HepG2 (cell line): ENCODE measurements around the gene SNX21. TPM values are rescaled to one million over a fixed set of nuclear protein-coding genes. Genes with fewer than 3 reads are reported as not detected.

Source experiments
- ATAC-seq: fragments of 200-7000 bp; cut with Tn5 transposase; 3 replicates; pipeline ENCODE4 v1.9.1; 2020; ENCODE audit warnings: mild to moderate bottlenecking, moderate library complexity
- BruUV-seq: library from RNA; stranded (reverse); fragments of 400-500 nt; replicated peaks from 2 replicates; lab custom pipeline; 2021; lab: Mats Ljungman, UMichigan
- CTCF ChIA-PET: fragments of 300-600 bp; formaldehyde crosslinking; extraction: SDS; loops from one replicate; lab custom pipeline; 2021; ENCODE audit warnings: low total read pairs, inconsistent platforms, low intra/inter-chr PET ratio; lab: Yijun Ruan, JAX
- POLR2A ChIA-PET: fragments of 350-600 bp; sonication (Branson Sonifier 250); formaldehyde crosslinking; loops from one replicate; lab custom pipeline; 2020; ENCODE audit warnings: antibody characterized with exemption, inconsistent platforms; lab: Yijun Ruan, JAX
- DNase-seq: peaks from one replicate; pipeline ENCODE4 v3.0.0-alpha.2; 2015; ENCODE audit warnings: low spot score
- FAIRE-seq: peaks from 3 replicates; lab custom pipeline; 2011; peaks lifted over from hg19 to GRCh38; lab: Jason Lieb, UNC
- H2AFZ ChIP-seq: one replicate; pipeline ENCODE4 v1.6.1; 2011; ENCODE audit warnings: low read length, inconsistent platforms
- H3K27ac ChIP-seq: fragments of 300-600 bp; 3 replicates; pipeline ENCODE4 v1.8.0; 2011; ENCODE audit warnings: mixed run types, mild to moderate bottlenecking, mixed read lengths, low read length, inconsistent platforms; ENCODE audit not compliant: insufficient read depth; ENCODE audit errors: extremely low read length
- H3K27me3 ChIP-seq, 2 experiments: fragments of 200-600 bp in 1 of 2; 2 replicates in 1 of 2; 3 replicates in 1 of 2; pipeline versions ENCODE4 v1.6.0 to v1.8.0; 2011; ENCODE audit warnings: low read length in 2 of 2, mild to moderate bottlenecking in 2 of 2, moderate library complexity in 2 of 2, inconsistent platforms in 1 of 2; ENCODE audit not compliant: insufficient read depth in 2 of 2, control insufficient read depth in 1 of 2
- H3K36me3 ChIP-seq, 2 experiments: fragments of 200-600 bp in 1 of 2; replicated peaks in 1 of 2; 2 replicates in 1 of 2; 3 replicates in 1 of 2; pipeline versions ENCODE4 v1.5.1 to v1.8.0; 2011; ENCODE audit warnings: low read length in 2 of 2, inconsistent platforms in 1 of 2; ENCODE audit not compliant: insufficient read depth in 2 of 2, control insufficient read depth in 1 of 2
- H3K4me1 ChIP-seq: 2 replicates; pipeline ENCODE4 v1.5.1; 2012; ENCODE audit warnings: low read length, inconsistent platforms; ENCODE audit not compliant: insufficient read depth
- H3K4me2 ChIP-seq: 2 replicates; pipeline ENCODE4 v1.6.0; 2011; ENCODE audit warnings: low read depth, low read length, inconsistent platforms
- H3K4me3 ChIP-seq, 3 experiments: fragments of 200-600 bp in 1 of 3; sonication (generic), shearing (Covaris generic) in 1 of 3; replicated peaks in 1 of 3; 2 replicates each; pipeline ENCODE4 v1.5.1; 2011 to 2016; ENCODE audit warnings: low read length in 3 of 3, inconsistent platforms in 2 of 3, low read depth in 2 of 3, mild to moderate bottlenecking in 2 of 3, control low read depth in 1 of 3, mixed read lengths in 1 of 3; ENCODE audit not compliant: insufficient read depth in 1 of 3
- H3K79me2 ChIP-seq: one replicate; pipeline ENCODE4 v1.6.1; 2011; ENCODE audit warnings: low read length, inconsistent platforms; ENCODE audit not compliant: insufficient read depth
- H3K9ac ChIP-seq: 2 replicates; pipeline ENCODE4 v1.6.0; 2011; ENCODE audit warnings: mild to moderate bottlenecking, low read depth, low read length, inconsistent platforms; ENCODE audit not compliant: insufficient read depth
- H3K9me3 ChIP-seq: 2 replicates; pipeline ENCODE4 v1.5.1; 2012; ENCODE audit warnings: mild to moderate bottlenecking, low read length
- H4K20me1 ChIP-seq: 2 replicates; pipeline ENCODE4 v1.6.0; 2011; ENCODE audit warnings: inconsistent platforms, mild to moderate bottlenecking, low read length, moderate library complexity; ENCODE audit not compliant: insufficient read depth
- BORCS8-MEF2B ChIP-seq: sonication (generic); formaldehyde crosslinking; IDR thresholded peaks from 2 replicates; pipeline ENCODE4 v1.8.0; 2022; ENCODE audit warnings: mild to moderate bottlenecking, missing genetic modification reagents
- FOXA3 ChIP-seq: IDR thresholded peaks from 2 replicates; pipeline ENCODE4 v1.6.1; 2016; ENCODE audit warnings: missing genetic modification reagents, missing compliant biosample characterization
- MEIS1 ChIP-seq: sonication (generic); formaldehyde crosslinking; IDR thresholded peaks from 2 replicates; pipeline ENCODE4 v1.9.0; 2021; ENCODE audit warnings: mild to moderate bottlenecking, missing genetic modification reagents, moderate library complexity, borderline replicate concordance
- SIN3B ChIP-seq: fragments of 150-350 bp; IDR thresholded peaks from 2 replicates; pipeline ENCODE4 v1.6.1; 2014; ENCODE audit warnings: low read length
- SNAPC2 ChIP-seq: sonication (generic); formaldehyde crosslinking; IDR thresholded peaks from 2 replicates; pipeline ENCODE4 v1.8.1; 2022; ENCODE audit warnings: mild to moderate bottlenecking, missing genetic modification reagents
- SP1 ChIP-seq, 2 experiments: fragments of 450-650 bp in 1 of 2; sonication (generic) in 1 of 2; formaldehyde crosslinking in 1 of 2; IDR thresholded peaks; 2 replicates each; pipeline versions ENCODE4 v1.4.0 to v1.6.1; 2016 to 2020; ENCODE audit warnings: missing genetic modification reagents in 1 of 2
- THAP7 ChIP-seq: sonication (generic); formaldehyde crosslinking; IDR thresholded peaks from 2 replicates; pipeline ENCODE4 v1.8.1; 2023; ENCODE audit warnings: mild to moderate bottlenecking, missing genetic modification reagents
- WIZ ChIP-seq: sonication (generic); formaldehyde crosslinking; IDR thresholded peaks from 2 replicates; pipeline ENCODE4 v1.5.1; 2020; ENCODE audit warnings: mild to moderate bottlenecking, missing genetic modification reagents
- ZBED4 ChIP-seq: sonication (generic); formaldehyde crosslinking; IDR thresholded peaks from 2 replicates; pipeline ENCODE4 v1.4.0; 2020; ENCODE audit warnings: missing genetic modification reagents, borderline replicate concordance
- ZBTB1 ChIP-seq: sonication (generic); formaldehyde crosslinking; IDR thresholded peaks from 2 replicates; pipeline ENCODE4 v1.4.0; 2020; ENCODE audit warnings: missing genetic modification reagents, borderline replicate concordance
- ZSCAN5A ChIP-seq: sonication (generic); formaldehyde crosslinking; IDR thresholded peaks from 2 replicates; pipeline ENCODE4 v1.8.0; 2022; ENCODE audit warnings: mild to moderate bottlenecking, missing genetic modification reagents, borderline replicate concordance
- WGBS: methylation state at CpG from one replicate; pipeline ENCODE4 v1.1.6; 2017; ENCODE audit warnings: low lambda C conversion rate; 5-methylcytosine and 5-hydroxymethylcytosine counted together
- in situ Hi-C: cut with HindIII; loops from 2 replicates; pipeline ENCODE4 v1.10.0; 2017; ENCODE audit warnings: low pct_unique_long_range_greater_than_20kb; ENCODE audit not compliant: extremely low pct_ligation_motif_present
- intact Hi-C: fragments of 100-400 bp; cut with micrococcal nuclease; formaldehyde crosslinking; loops from one replicate; pipeline ENCODE4 v1.10.0; 2022; ENCODE audit not compliant: unreplicated experiment
- polyA plus RNA-seq, 8 experiments: library from polyadenylated mRNA; depleted of rRNA in 3 of 8; stranded (reverse) in 7 of 8; unstranded in 1 of 8; fragments of >200 nt; fragmentation: Illumina TruSeq in 4 of 8; extraction: Trizol in 4 of 8; gene quantifications; 2 replicates each; pipeline versions ENCODE4 v1.2.1 to v1.2.3, GENCODE V29; 2011 to 2016; ENCODE audit warnings: low read depth in 4 of 8, missing spikeins in 1 of 8, mixed read lengths in 1 of 8; ENCODE audit not compliant: insufficient read depth in 1 of 8
- total RNA-seq, 5 experiments: library from RNA; depleted of rRNA; stranded (reverse); fragments of >200 nt; fragmentation: Illumina TruSeq; extraction: Trizol; gene quantifications; 2 replicates each; pipeline ENCODE4 v1.2.3, GENCODE V29; 2016; ENCODE audit warnings: low read depth in 1 of 5
- TF ChIP-seq, protein P1 (sequence below): sonication (generic); formaldehyde crosslinking; IDR thresholded peaks from 2 replicates; pipeline ENCODE4 v1.4.0; 2020; ENCODE audit warnings: missing genetic modification reagents
- TF ChIP-seq, protein P2 (sequence below): sonication (generic); formaldehyde crosslinking; conservative IDR thresholded peaks from 2 replicates; pipeline ENCODE4 v1.5.0; 2020; ENCODE audit warnings: missing genetic modification reagents

The SNX21 gene
- total and polyA plus RNA-seq, 2 of the 13 experiments (the other 11 are each of a cell fraction or from before 2014, with no cell fraction given) = 7.7 to 12.8 TPM

GRCh38 chr20:45814314-45814713, 19.3 kb upstream of the SNX21 start:
- DNase-seq = no peak
- WGBS = 88% methylated on average over 3 of the region's 3 CpGs
- no TSS peak for BruUV-seq
- intact Hi-C loops (no loop called here), in situ Hi-C loops (no loop called here)
- ATAC-seq = no peak
- Histone ChIP-seq H3K4me3 (no peak overlapping the region), H2AFZ (no peak overlapping the region), H3K4me2 (peak overlapping the region; percentile 39), H4K20me1 (no peaks in the 10 kb centered on the region), H3K27ac (no peak overlapping the region), H3K36me3 (peaks cover 11 to 33% of the 10 kb centered on the region in 2 experiments)
- no peak for FAIRE-seq
- POLR2A ChIA-PET = interaction anchor here (0.6 to 1.2 kb wide), 2 partner anchors 14 to 22 kb away, joined by 3 read pairs; no protein-coding TSS in a partner anchor
- CTCF ChIA-PET = no interaction called here
- TF ChIP-seq SIN3B (no peak), MEIS1 (no peak), BORCS8-MEF2B (CRISPR knock-in tag) (no peak), THAP7 (CRISPR knock-in tag) (no peak), ZSCAN5A (CRISPR knock-in tag) (no peak), ZBTB1 (CRISPR knock-in tag) (no peak), WIZ (CRISPR knock-in tag) (no peak), SNAPC2 (CRISPR knock-in tag) (0 out of 2 replicates have a peak, but pooled peaks have one; percentile 25), FOXA3 (CRISPR knock-in tag) (0 out of 2 replicates have a peak, but pooled peaks have one; percentile 17), SP1 (IDR thresholded peaks at IDR 0.05) (no peak), SP1 (CRISPR knock-in tag; IDR thresholded peaks at IDR 0.05) (no peak), ZBED4 (CRISPR knock-in tag) (no peak)
- TF ChIP-seq, protein P1, sequence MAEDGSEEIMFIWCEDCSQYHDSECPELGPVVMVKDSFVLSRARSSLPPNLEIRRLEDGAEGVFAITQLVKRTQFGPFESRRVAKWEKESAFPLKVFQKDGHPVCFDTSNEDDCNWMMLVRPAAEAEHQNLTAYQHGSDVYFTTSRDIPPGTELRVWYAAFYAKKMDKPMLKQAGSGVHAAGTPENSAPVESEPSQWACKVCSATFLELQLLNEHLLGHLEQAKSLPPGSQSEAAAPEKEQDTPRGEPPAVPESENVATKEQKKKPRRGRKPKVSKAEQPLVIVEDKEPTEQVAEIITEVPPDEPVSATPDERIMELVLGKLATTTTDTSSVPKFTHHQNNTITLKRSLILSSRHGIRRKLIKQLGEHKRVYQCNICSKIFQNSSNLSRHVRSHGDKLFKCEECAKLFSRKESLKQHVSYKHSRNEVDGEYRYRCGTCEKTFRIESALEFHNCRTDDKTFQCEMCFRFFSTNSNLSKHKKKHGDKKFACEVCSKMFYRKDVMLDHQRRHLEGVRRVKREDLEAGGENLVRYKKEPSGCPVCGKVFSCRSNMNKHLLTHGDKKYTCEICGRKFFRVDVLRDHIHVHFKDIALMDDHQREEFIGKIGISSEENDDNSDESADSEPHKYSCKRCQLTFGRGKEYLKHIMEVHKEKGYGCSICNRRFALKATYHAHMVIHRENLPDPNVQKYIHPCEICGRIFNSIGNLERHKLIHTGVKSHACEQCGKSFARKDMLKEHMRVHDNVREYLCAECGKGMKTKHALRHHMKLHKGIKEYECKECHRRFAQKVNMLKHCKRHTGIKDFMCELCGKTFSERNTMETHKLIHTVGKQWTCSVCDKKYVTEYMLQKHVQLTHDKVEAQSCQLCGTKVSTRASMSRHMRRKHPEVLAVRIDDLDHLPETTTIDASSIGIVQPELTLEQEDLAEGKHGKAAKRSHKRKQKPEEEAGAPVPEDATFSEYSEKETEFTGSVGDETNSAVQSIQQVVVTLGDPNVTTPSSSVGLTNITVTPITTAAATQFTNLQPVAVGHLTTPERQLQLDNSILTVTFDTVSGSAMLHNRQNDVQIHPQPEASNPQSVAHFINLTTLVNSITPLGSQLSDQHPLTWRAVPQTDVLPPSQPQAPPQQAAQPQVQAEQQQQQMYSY (CRISPR knock-in tag) = no peak
- TF ChIP-seq, protein P2, sequence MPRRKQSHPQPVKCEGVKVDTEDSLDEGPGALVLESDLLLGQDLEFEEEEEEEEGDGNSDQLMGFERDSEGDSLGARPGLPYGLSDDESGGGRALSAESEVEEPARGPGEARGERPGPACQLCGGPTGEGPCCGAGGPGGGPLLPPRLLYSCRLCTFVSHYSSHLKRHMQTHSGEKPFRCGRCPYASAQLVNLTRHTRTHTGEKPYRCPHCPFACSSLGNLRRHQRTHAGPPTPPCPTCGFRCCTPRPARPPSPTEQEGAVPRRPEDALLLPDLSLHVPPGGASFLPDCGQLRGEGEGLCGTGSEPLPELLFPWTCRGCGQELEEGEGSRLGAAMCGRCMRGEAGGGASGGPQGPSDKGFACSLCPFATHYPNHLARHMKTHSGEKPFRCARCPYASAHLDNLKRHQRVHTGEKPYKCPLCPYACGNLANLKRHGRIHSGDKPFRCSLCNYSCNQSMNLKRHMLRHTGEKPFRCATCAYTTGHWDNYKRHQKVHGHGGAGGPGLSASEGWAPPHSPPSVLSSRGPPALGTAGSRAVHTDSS (CRISPR knock-in tag) = 0 out of 2 replicates have a peak, but pooled peaks have one; percentile 54
- TF ChIP-seq, all 625 proteins: peak for 3
- Histone ChIP-seq H3K9me3 (no peaks in the 10 kb centered on the region), H3K9ac (no peak overlapping the region), H3K79me2 (peaks cover 15% of the 10 kb centered on the region), H3K27me3 (no peaks in the 10 kb centered on the region), H3K4me1 (peaks cover 30% of the 10 kb centered on the region)
